A204.1 (cell line): ENCODE measurements around the gene TRAK2.
"Not testable (repeated sequence)": the region's sequence is repeated elsewhere in the genome, so short reads cannot be mapped to it uniquely, and the experiment has no call there.

Source experiments
- FAIRE-seq: peaks from 2 replicates; lab custom pipeline; 2012; peaks lifted over from hg19 to GRCh38; lab: Jason Lieb, UNC

TRAK2 gene

GRCh38 chr2:201448701-201449100 is 2.6 kb downstream of the TRAK2 start:
- no peak for FAIRE-seq

DNA sequence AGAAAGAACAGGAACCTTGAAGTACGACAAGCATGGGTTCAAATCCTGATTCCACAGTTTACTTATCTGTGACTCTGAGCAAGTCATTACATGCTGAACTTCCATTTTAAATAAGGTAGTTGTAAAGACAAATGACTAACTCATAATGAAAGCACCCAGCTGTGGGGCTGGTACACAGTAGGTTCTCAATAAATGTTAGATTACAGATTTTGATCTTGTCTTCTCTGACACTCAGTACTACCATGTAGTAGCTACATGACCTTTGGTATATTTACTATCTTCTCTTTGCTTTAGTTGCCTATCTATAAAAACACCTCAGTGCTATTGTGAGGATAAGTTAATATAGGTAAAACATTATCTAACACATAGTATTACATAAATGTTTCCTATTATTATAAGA is 3.2 kb downstream of the TRAK2 start:
- no peak for FAIRE-seq

DNA sequence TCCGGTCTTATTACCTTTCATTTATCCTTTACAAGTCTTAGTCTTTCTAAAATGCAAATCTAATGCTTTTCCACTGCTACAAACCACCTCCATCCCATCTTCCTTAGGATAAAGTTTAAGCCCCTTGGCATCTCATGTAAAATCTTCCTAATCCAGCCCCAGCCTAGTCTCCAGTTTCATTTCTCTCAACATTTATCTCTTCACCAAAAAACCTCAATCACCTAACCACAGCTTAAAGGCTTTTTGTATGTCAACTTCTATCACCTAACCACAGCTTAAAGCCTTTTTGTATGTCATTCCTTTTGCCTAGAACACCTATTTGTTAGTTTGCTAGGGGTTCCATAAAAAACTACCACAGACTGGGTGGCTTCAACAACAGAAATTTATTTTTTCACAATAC is 4.2 kb downstream of the TRAK2 start:
- no peak for FAIRE-seq

DNA sequence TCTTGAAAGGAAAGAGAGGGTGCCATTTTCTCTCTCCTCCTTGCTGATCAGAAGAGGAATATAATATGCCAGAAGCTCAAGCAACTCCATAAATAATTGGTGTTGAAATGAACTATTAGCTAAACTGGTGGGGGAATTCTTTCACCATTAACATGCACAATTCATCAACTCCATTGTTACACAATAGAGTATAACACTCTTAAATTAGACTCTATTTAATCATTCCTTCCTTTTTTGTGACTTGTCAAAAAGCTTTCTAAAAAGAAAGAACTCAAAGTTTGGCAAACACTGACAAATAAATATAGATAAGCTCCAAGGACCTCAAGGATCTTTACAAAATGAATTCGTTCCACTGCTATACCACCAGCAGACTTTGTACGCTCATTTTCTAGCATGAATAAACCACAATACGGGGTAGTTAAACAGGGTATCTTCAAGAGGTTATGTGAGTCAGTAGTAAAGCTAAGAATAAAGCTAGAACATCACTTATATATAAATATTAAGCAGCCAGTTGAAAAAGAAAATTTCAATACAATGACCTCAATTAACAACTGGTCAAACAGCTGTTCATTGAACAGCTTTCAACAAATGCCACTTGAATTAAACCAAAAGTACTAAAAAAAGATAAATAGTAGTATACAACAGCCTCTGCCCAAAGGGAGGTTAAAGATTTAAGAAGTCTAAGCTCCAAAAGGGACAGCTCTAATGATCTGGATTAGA is 6.4 kb downstream of the TRAK2 start:
- FAIRE-seq: no peak

- FAIRE-seq: no peak
Observed at GRCh38 chr2:201441409-201441808, 9.8 kb downstream of the TRAK2 start.

GRCh38 chr2:201440182-201440581 is 11.1 kb downstream of the TRAK2 start:
- no peak for FAIRE-seq

GRCh38 chr2:201439336-201439922 is 11.8 kb downstream of the TRAK2 start:
- FAIRE-seq: not testable (repeated sequence)

DNA sequence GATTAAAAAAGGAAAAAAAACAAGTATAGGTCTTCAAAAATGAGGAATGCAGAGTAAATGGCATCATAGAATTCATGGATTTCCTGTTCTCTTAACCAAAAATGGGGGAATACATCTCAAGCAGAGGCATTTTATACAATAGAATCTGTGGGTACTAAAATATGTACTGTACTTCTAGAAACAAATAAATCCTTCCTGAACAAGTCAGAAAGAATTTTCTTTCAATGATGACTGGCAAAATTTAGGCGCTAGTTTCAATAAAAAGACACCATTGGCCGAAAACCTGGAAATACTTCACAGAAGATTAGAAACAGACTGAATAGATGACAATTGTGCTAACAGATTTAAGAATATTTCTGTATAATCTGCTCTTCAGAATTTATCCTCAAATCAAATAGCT is 15.1 kb downstream of the TRAK2 start:
- FAIRE-seq: no peak

- no peak for FAIRE-seq
Observed at GRCh38 chr2:201433394-201433995, 17.8 kb downstream of the TRAK2 start.

GRCh38 chr2:201432621-201433393 is 18.5 kb downstream of the TRAK2 start:
- no peak for FAIRE-seq

DNA sequence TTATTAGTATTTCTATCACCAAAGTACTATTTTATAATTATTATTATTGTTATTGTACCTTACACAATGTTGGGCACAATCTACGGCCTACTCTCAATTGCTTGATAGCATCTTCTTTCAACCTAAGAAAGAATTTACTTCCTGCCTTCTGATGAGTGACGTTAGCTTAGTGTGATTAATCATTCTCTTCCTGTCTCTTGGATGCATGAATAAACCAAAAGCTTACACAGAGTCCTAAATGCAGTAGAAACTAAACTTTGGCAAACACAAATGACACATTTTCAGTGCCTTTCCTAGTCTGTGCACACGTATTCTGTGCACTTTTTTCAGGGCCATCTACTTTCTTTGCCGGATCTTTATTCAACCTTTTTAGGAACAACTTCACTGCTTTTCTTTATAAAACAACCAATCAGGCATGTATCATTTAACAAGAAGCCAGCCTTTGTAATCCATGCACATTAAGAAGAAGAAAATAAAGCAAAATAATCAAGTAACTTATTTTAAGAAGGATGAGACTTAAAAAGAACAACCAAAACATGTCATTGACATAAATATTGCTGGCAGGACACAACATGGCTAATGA is 19.1 kb downstream of the TRAK2 start:
- no peak for FAIRE-seq

DNA sequence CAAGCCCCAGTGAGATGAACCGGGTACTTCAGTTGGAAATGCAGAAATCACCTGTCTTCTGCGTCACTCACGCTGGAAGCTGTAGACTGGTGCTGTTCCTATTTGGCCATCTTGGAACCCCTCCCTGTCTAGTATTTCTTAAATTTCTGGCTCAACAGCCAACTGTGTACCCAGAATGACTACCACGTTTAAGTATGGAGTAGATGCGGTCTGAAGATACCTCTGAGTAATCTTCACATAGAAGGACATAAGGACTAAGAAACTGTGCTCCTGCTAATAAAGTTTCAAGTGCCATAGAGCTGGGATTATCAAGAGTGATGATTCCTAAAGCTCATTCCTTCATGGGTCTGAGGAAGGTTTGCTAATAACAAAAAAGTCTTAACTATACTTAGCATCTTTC is 20.4 kb downstream of the TRAK2 start:
- no peak for FAIRE-seq

- FAIRE-seq: not testable (repeated sequence)
Observed at GRCh38 chr2:201430322-201430721, 20.9 kb downstream of the TRAK2 start.

GRCh38 chr2:201429835-201430234 is 21.4 kb downstream of the TRAK2 start:
- not testable (repeated sequence) for FAIRE-seq

DNA sequence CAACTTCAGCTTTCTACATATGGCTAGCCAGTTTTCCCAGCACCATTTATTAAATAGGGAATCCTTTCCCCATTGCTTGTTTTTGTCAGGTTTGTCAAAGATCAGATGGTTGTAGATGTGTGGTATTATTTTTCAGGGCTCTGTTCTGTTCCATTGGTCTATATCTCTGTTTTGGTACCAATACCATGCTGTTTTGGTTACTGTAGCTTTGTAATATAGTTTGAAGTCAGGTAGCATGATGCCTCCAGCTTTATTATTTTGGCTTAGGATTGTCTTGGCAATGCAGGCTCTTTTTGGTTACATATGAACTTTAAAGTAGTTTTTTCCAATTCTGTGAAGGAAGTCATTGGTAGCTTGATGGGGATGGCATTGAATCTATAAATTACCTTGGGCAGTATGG is 22.9 kb downstream of the TRAK2 start:
- not testable (repeated sequence) for FAIRE-seq

DNA sequence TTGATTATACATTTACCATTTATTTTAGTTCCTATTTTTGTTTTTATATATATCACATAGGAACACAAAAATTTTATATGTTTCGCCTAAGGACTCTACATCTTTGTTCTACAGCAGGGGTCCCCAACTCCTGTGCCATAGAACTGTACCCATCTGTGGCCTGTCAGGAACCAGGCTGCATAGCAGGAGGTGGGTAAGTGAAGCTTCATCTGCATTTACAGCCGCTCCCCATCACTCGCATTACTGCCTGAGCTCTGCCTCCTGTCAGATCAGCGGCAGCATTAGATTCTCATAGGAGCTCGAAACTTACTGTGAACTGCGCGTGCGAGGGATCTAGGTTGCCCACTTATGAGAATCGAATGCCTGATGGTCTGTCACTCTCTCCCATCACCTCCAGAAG is 25.3 kb downstream of the TRAK2 start:
- FAIRE-seq: no peak

DNA sequence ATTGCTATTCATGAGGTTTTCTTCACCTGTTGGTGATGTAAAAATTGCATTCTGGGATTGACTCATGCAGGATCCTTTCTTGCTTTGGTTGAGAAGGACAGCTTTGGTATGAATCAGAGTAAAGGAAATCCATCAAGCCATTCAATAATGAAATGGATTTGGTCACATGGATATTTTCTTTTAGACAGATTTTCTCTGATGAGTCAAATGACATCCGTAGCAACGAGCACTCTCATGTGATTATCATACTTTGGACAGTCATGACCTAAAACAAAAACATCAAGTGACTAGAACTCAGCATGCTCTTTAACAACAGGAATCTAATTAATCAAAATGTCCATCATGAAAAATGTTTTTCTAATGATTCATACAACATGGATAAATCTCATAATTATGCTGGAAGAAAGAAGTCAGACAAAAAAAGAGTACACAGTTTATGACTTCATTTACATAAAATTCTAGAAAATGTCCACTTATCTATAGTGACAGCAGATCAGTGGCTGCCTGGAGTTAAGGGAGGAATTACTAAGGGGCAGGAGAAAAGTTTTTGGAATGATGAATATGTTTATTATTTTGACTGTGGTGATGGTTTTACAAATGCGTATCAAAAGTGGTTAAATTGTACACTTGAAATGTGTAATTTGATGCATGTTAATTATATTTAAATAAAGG is 30.7 kb downstream of the TRAK2 start:
- FAIRE-seq: peak; percentile 6

DNA sequence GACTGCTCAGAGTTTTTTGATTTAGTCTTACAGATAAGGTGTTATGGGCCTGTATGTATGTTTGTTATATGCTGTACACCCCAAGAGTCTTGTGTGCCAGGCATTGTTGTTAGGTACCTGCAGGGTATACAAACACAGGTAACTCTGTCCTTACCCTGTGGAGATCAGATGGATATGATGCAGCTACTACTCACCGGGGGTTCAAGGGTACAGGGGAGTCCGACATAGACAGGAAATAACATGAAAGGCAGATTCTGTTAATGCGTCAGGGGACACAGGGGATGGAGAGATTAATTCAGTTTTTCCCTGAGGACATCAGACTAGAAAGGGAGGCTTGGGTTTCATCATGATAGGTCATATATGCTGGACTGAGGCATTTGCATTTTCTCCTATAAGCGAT is 31.3 kb downstream of the TRAK2 start:
- FAIRE-seq: no peak

DNA sequence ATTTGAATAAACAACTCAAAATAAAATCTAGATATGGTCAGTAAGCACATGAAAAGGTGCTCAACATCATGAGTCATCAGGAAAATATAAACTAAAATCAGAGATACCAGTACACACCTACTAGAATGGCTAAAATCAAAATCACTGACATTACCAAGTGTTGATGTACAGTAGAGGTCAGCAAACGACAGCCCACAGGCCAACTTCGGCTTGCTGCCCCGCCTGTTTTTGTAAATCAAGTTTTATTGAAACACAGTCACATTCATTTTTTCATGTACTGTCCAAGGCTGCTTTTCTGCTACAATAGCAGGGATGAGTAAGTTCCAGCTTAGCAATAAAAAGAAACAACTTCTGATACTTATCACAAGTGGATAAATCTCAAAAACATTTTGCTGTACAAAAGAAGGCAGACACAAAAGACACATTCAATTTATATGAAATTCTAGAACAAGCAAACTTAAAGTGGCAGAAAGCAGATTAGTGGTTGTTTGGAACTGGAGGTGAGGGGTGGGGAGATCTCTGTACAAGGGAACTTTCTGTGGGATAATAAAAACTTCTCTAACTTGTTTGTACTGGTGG is 32.1 kb downstream of the TRAK2 start:
- no peak for FAIRE-seq

GRCh38 chr2:201415149-201415548 is 36.1 kb downstream of the TRAK2 start:
- FAIRE-seq: peak; percentile 39

DNA sequence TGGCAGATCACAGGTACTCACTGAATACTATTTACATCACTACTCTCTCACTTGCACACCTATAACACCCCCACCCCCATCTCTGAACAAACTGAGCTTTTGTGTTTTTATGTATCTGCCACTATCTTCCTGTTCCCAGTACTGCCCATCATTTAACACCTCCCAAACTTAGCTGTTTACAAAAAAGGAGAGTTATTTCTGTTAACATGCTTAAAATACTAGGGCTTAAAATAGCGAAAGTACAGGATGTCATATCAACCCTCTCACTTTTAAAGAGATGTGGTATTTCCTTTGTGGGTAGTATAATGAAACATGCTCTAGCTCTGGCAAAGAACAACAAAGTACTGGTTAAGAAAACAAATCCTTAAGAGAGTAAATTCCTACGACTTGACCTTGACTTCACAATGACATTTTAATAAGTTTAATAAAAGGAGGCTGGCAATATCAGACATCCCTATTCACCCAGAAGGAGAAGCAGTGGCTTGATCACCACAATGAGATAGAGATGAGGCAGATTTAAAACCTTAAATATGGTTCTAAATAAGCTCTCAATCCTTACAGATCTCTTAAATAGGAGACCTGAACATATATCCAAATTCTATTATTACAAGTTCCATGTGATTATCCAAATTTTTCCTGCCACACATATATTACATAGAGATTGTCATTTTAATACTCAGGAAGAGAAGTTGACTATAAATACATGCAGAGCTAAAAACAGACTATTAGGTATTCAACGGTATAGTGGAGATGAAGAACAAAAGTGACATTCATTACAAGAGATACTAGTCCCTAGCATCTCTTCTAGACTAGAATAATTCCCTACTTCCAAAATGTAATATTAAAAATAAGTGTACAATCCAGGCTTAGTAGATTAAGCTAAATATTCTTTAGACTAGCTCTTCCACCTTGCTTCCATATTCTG is 36.9 kb downstream of the TRAK2 start:
- FAIRE-seq: no peak
